Measurements from ENCODE around the gene B3GALNT2.

B3GALNT2 gene

DNA sequence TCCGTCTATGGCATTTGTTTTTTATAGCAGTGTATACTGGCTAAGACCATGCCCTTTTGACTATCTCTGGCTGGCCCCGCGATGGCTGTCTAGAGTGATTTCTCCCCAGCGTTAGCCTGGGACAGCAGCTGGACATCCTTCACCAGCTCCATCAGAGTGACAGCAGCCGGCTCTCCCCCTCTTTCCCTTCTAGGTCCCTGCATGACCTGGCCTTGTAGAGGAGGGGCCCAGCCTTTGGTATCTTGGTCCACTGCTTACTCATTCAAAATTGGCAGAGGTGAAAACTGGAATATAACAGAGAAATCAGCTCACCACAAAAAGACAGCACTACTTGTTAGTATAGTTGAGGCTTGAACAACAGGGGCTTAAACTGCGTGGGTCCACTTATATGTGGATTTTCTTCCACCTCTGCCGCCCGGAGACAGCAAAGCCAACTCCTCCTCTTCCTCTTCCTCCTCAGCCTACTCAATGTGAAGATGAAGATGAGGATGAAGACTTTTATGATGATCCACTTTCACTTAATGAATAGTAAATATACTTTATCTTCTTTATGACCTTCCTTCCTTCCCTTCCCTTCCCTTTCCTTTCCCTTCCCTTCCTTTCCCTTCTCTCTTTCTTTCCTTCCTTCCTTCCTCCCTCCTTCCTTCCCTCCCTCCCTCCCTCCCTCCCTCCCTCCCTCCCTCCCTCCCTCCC, 29.4 kb upstream of the B3GALNT2 start:
- no peak overlapping the region for H3K27ac ChIP-seq
- no peak for TF ChIP-seq ZFX (IDR thresholded peaks at IDR 0.05; ENCODE audit: borderline replicate concordance)
- TF ChIP-seq, protein P1, sequence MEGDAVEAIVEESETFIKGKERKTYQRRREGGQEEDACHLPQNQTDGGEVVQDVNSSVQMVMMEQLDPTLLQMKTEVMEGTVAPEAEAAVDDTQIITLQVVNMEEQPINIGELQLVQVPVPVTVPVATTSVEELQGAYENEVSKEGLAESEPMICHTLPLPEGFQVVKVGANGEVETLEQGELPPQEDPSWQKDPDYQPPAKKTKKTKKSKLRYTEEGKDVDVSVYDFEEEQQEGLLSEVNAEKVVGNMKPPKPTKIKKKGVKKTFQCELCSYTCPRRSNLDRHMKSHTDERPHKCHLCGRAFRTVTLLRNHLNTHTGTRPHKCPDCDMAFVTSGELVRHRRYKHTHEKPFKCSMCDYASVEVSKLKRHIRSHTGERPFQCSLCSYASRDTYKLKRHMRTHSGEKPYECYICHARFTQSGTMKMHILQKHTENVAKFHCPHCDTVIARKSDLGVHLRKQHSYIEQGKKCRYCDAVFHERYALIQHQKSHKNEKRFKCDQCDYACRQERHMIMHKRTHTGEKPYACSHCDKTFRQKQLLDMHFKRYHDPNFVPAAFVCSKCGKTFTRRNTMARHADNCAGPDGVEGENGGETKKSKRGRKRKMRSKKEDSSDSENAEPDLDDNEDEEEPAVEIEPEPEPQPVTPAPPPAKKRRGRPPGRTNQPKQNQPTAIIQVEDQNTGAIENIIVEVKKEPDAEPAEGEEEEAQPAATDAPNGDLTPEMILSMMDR (IDR thresholded peaks at IDR 0.05), result no peak

- no peak overlapping the region for H3K27ac ChIP-seq
- TF ChIP-seq ZFX (IDR thresholded peaks at IDR 0.05; ENCODE audit: borderline replicate concordance), result no peak
These were observed 28.1 kb upstream of the B3GALNT2 start for GRCh38 chr1:235532360-235532759.

DNA sequence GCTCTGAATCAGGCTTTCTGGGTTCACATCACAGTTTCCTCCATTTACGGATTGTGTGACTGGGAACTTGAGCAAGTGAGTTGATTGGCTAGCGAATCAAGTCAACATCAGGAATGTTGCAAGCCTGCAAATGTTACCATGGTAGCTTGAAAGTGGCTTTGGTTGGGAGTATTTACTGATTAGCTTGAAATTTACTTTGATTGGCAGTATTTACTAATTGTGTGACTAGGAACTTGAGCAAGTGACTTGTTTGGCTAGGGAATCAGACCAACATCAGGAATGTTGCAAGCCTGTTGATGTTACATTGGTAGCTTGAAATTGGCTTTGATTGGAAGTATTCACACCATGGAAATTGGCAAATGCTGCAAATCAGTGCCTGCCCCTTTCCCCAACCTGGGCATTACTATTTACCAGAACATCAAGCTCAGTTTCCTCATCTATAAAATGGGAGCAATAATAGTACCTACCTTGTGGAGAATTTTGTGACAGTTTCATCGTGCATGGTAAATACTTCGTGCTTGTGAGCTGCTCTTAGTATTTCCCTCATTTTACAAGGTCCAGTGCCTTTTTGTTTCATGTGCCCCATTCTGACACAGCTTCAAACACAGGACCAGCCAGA, 23.1 kb upstream of the B3GALNT2 start:
- H3K27ac ChIP-seq, result no peak overlapping the region
- no peak for TF ChIP-seq ZFX (IDR thresholded peaks at IDR 0.05; ENCODE audit: borderline replicate concordance)
- TF ChIP-seq, protein P1 (IDR thresholded peaks at IDR 0.05), result no peak

- TF ChIP-seq ZFX (IDR thresholded peaks at IDR 0.05; ENCODE audit: borderline replicate concordance), result no peak
- TF ChIP-seq, protein P1 (IDR thresholded peaks at IDR 0.05), result no peak
- H3K27ac ChIP-seq, result no peak overlapping the region
These were observed 21.1 kb upstream of the B3GALNT2 start for GRCh38 chr1:235525314-235525713.

- H3K27ac ChIP-seq, result no peak overlapping the region
- TF ChIP-seq, protein P1 (IDR thresholded peaks at IDR 0.05), result no peak
- TF ChIP-seq ZFX (IDR thresholded peaks at IDR 0.05; ENCODE audit: borderline replicate concordance), result no peak
These were observed 12.7 kb upstream of the B3GALNT2 start for GRCh38 chr1:235516862-235517446.

- H3K27ac ChIP-seq, result no peak overlapping the region
- TF ChIP-seq, protein P1 (IDR thresholded peaks at IDR 0.05), result no peak
- TF ChIP-seq ZFX (IDR thresholded peaks at IDR 0.05; ENCODE audit: borderline replicate concordance), result no peak
These were observed 11.7 kb upstream of the B3GALNT2 start for GRCh38 chr1:235515844-235516512.

DNA sequence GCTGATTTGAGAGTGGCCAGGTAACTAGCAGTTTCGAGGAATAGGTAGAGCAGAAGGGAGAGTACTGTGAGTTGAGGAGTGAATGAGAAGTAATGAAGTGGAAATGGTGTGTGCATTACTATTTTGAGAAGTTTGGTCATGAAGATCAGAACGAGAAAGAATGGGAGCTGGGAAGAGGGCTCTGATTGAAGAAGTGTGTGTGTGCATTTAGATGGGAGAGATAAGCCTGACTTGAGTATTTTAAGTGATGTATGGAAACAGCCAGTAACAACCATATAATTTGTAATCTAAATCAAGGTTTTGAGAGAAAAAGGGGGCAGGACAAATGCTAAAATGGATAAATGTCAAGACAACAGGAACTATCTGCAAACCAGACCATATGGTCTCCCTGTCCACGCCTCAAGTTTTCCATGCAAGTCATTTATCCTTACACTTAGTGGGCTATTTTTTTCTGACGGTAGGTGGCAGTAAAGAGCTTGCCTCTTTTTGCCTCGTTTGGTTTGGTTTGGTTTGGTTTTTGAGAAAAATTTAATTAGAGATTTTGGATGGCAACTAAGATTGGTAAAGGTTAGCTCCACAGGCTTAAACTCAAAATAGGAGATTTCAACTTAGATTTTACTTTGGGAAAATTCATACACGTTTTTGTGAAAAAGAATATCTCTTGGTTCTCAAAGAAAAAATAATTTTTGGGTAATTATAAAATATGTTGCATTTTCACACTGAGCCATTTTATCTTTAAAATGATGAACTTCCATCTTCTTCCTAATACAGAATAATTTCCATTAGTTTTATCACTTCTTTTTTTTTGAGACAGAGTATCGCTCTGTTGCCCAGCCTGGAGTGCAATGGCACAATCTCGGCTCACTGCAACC, 9.5 kb upstream of the B3GALNT2 start:
- H3K27ac ChIP-seq, result no peak overlapping the region
- TF ChIP-seq, protein P1 (IDR thresholded peaks at IDR 0.05), result peak; percentile 100
- TF ChIP-seq ZFX (IDR thresholded peaks at IDR 0.05; ENCODE audit: borderline replicate concordance), result no peak
